H1 (cell line): ENCODE data around the gene NANOS3. TPM values are rescaled to one million over a fixed set of nuclear protein-coding genes. Genes with fewer than 3 reads are reported as not detected.
A peak's percentile ranks its signal among the peaks of the same experiment; 100 is the strongest.

ENCODE experiments used
- CTCF ChIA-PET: fragments of 300-600 bp; sonication (Branson Sonifier 250); formaldehyde crosslinking; loops from one replicate; lab custom pipeline; 2021; ENCODE audit not compliant: partially characterized antibody; lab: Charles Lee
- POLR2A ChIA-PET: fragments of 300-600 bp; sonication (Branson Sonifier 250); formaldehyde crosslinking; loops from one replicate; lab custom pipeline; 2021; ENCODE audit warnings: inconsistent platforms; ENCODE audit not compliant: partially characterized antibody; lab: Charles Lee
- DNase-seq, 2 experiments: peaks; one replicate each; pipeline versions ENCODE4 v3.0.0 to v3.0.0-alpha.2; 2010 to 2022; ENCODE audit warnings: low spot score in 2 of 2, low read depth in 1 of 2, mixed read lengths in 1 of 2
- FAIRE-seq: peaks from 2 replicates; lab custom pipeline; 2011; peaks lifted over from hg19 to GRCh38; lab: Jason Lieb, UNC
- H2AFZ ChIP-seq: 2 replicates; pipeline ENCODE4 v1.8.1; 2012; ENCODE audit warnings: low read length, inconsistent platforms
- H2AK5ac ChIP-seq: 2 replicates; pipeline ENCODE4 v1.6.1; 2013; ENCODE audit warnings: low read depth, low read length
- H2BK120ac ChIP-seq: replicated peaks from 2 replicates; pipeline ENCODE3; 2013; ENCODE audit warnings: low read depth, low read length, inconsistent platforms
- H2BK12ac ChIP-seq: 2 replicates; pipeline ENCODE4 v1.6.1; 2013; ENCODE audit warnings: low read depth, low read length
- H2BK15ac ChIP-seq: 2 replicates; pipeline ENCODE4 v1.6.1; 2013; ENCODE audit warnings: low read length
- H2BK20ac ChIP-seq: 2 replicates; pipeline ENCODE4 v1.6.1; 2013; ENCODE audit warnings: low read length
- H2BK5ac ChIP-seq: 2 replicates; pipeline ENCODE4 v1.6.1; 2013; ENCODE audit warnings: low read depth, low read length
- H3K14ac ChIP-seq: 2 replicates; pipeline ENCODE4 v1.6.1; 2013; ENCODE audit warnings: inconsistent platforms; ENCODE audit not compliant: insufficient read length
- H3K18ac ChIP-seq: 2 replicates; pipeline ENCODE4 v1.6.1; 2013; ENCODE audit warnings: low read length; ENCODE audit errors: extremely low read depth
- H3K23ac ChIP-seq: 2 replicates; pipeline ENCODE4 v1.6.1; 2013; ENCODE audit warnings: inconsistent platforms; ENCODE audit not compliant: insufficient read length
- H3K23me2 ChIP-seq: 2 replicates; pipeline ENCODE4 v1.6.1; 2013; ENCODE audit warnings: low read depth, low read length
- H3K27ac ChIP-seq: 2 replicates; pipeline ENCODE4 v1.6.1; 2011; ENCODE audit warnings: low read depth, low read length, inconsistent platforms
- H3K27me3 ChIP-seq, 4 experiments: replicated peaks in 1 of 4; 1 replicate in 1 of 4; 2 replicates in 3 of 4; pipeline versions ENCODE4 v1.6.1 to v1.8.1; 2011 to 2013; ENCODE audit warnings: low read length in 3 of 4, mild to moderate bottlenecking in 3 of 4, inconsistent platforms in 2 of 4, mixed read lengths in 2 of 4, moderate library complexity in 1 of 4; ENCODE audit not compliant: control insufficient read depth in 3 of 4, insufficient read depth in 3 of 4; ENCODE audit errors: extremely low read depth in 1 of 4
- H3K36me3 ChIP-seq, 4 experiments: 2 replicates each; pipeline versions ENCODE4 v1.6.1 to v1.8.1; 2011 to 2013; ENCODE audit warnings: mild to moderate bottlenecking in 4 of 4, low read length in 3 of 4, moderate library complexity in 2 of 4, control low read depth in 1 of 4, inconsistent platforms in 1 of 4; ENCODE audit not compliant: insufficient read depth in 4 of 4, control insufficient read depth in 2 of 4
- H3K4ac ChIP-seq: replicated peaks from 2 replicates; pipeline ENCODE3; 2013; ENCODE audit warnings: low read length, low read depth, mixed read lengths, inconsistent platforms; ENCODE audit not compliant: insufficient read length
- H3K4me1 ChIP-seq, 4 experiments: replicated peaks in 1 of 4; 1 replicate in 1 of 4; 2 replicates in 3 of 4; pipeline versions ENCODE4 v1.6.1 to v1.8.1; 2011 to 2013; ENCODE audit warnings: low read length in 3 of 4, inconsistent platforms in 2 of 4, mixed read lengths in 1 of 4; ENCODE audit not compliant: insufficient read depth in 4 of 4, control insufficient read depth in 3 of 4
- H3K4me2 ChIP-seq, 2 experiments: 2 replicates each; pipeline versions ENCODE4 v1.6.1 to v1.8.1; 2011 to 2013; ENCODE audit warnings: low read depth in 2 of 2, low read length in 2 of 2, control low read depth in 1 of 2, inconsistent platforms in 1 of 2, mild to moderate bottlenecking in 1 of 2; ENCODE audit not compliant: insufficient read depth in 1 of 2
- H3K4me3 ChIP-seq, 4 experiments: fragments of 200-600, 300-600 bp in 1 of 4; sonication (generic), shearing (Covaris generic), sonication (Bioruptor Twin) in 1 of 4; 2 replicates each; pipeline versions ENCODE4 v1.5.1 to v1.8.1; 2011 to 2016; ENCODE audit warnings: low read length in 4 of 4, low read depth in 3 of 4, control low read depth in 2 of 4, inconsistent platforms in 2 of 4, mild to moderate bottlenecking in 2 of 4, mixed read lengths in 1 of 4, moderate library complexity in 1 of 4; ENCODE audit not compliant: insufficient read depth in 2 of 4; ENCODE audit errors: extremely low read depth in 1 of 4
- H3K56ac ChIP-seq: replicated peaks from 2 replicates; pipeline ENCODE3; 2013; ENCODE audit warnings: low read depth, mild to moderate bottlenecking, mixed read lengths, low read length, inconsistent platforms; ENCODE audit not compliant: insufficient read length
- H3K79me1 ChIP-seq: 2 replicates; pipeline ENCODE4 v1.6.1; 2013; ENCODE audit warnings: low read depth, low read length, control low read depth
- H3K79me2 ChIP-seq, 2 experiments: 2 replicates each; pipeline versions ENCODE4 v1.6.1 to v1.8.1; 2012 to 2013; ENCODE audit warnings: low read length in 2 of 2, mild to moderate bottlenecking in 2 of 2, inconsistent platforms in 1 of 2; ENCODE audit not compliant: insufficient read depth in 2 of 2, control insufficient read depth in 1 of 2
- H3K9ac ChIP-seq, 4 experiments: replicated peaks in 1 of 4; 1 replicate in 1 of 4; 2 replicates in 3 of 4; pipeline versions ENCODE4 v1.6.1 to v1.8.1; 2011 to 2013; ENCODE audit warnings: low read depth in 3 of 4, low read length in 3 of 4, control low read depth in 2 of 4, mild to moderate bottlenecking in 2 of 4, moderate library complexity in 2 of 4, inconsistent platforms in 1 of 4; ENCODE audit errors: extremely low read depth in 1 of 4
- H3K9me3 ChIP-seq, 2 experiments: 2 replicates each; pipeline versions ENCODE4 v1.6.1 to v1.8.1; 2012 to 2013; ENCODE audit warnings: mild to moderate bottlenecking in 2 of 2, moderate library complexity in 2 of 2, control low read depth in 1 of 2, inconsistent platforms in 1 of 2, low read depth in 1 of 2, low read length in 1 of 2, mixed read lengths in 1 of 2; ENCODE audit not compliant: insufficient read depth in 2 of 2
- H4K20me1 ChIP-seq, 2 experiments: replicated peaks in 1 of 2; 2 replicates each; pipeline versions ENCODE3 to v1.8.1; 2011 to 2013; ENCODE audit warnings: inconsistent platforms in 2 of 2, low read length in 2 of 2, mild to moderate bottlenecking in 1 of 2; ENCODE audit not compliant: insufficient read depth in 2 of 2, control insufficient read depth in 1 of 2
- H4K5ac ChIP-seq: 2 replicates; pipeline ENCODE4 v1.6.1; 2013; ENCODE audit warnings: low read length, low read depth, mixed read lengths, inconsistent platforms; ENCODE audit not compliant: insufficient read length
- H4K8ac ChIP-seq: 2 replicates; pipeline ENCODE4 v1.8.0; 2013; ENCODE audit warnings: mild to moderate bottlenecking, moderate library complexity, low read length, inconsistent platforms; ENCODE audit not compliant: insufficient read depth; ENCODE audit errors: extremely low read depth
- H4K91ac ChIP-seq: replicated peaks from 2 replicates; pipeline ENCODE3; 2013; ENCODE audit warnings: low read length, mixed read lengths, inconsistent platforms; ENCODE audit not compliant: insufficient read length
- ATF3 ChIP-seq: IDR thresholded peaks from 2 replicates; pipeline ENCODE4 v1.6.1; 2011; ENCODE audit warnings: low read depth, mild to moderate bottlenecking, low read length; ENCODE audit not compliant: insufficient read depth
- KDM1A ChIP-seq: fragments of 200-600, 300-600 bp; sonication (generic); IDR thresholded peaks from 2 replicates; pipeline ENCODE4 v1.7.1; 2016; ENCODE audit warnings: mild to moderate bottlenecking, low read length, borderline replicate concordance
- KDM4A ChIP-seq: IDR thresholded peaks from one replicate; pipeline ENCODE4 v1.7.1; 2012; ENCODE audit warnings: low read depth, mild to moderate bottlenecking, moderate library complexity, low read length, inconsistent platforms; ENCODE audit not compliant: severe bottlenecking
- PHF8 ChIP-seq: fragments of 200-600 bp; sonication (generic); conservative IDR thresholded peaks from 2 replicates; pipeline ENCODE4 v1.7.1; 2012; ENCODE audit warnings: low read depth, mild to moderate bottlenecking, inconsistent platforms, low read length, moderate library complexity
- SAP30 ChIP-seq: fragments of 300-600 bp; sonication (generic); IDR thresholded peaks from 2 replicates; pipeline ENCODE4 v1.7.1; 2012; ENCODE audit warnings: low read length, moderate library complexity, mild to moderate bottlenecking, inconsistent platforms; ENCODE audit not compliant: insufficient read depth, insufficient replicate concordance
- SIRT6 ChIP-seq: IDR thresholded peaks from one replicate; pipeline ENCODE4 v1.7.1; 2012; ENCODE audit warnings: low read length, inconsistent platforms
- SIX5 ChIP-seq: IDR thresholded peaks from 2 replicates; pipeline ENCODE4 v1.6.1; 2011; ENCODE audit warnings: mild to moderate bottlenecking, low read depth, low read length
- SP1 ChIP-seq: IDR thresholded peaks from 2 replicates; pipeline ENCODE4 v1.6.1; 2011; ENCODE audit warnings: low read depth, low read length
- WGBS, 2 experiments: shearing (Covaris generic) in 1 of 2; methylation state at CpG; one replicate each; pipeline versions ENCODE4 v1.1.6 to v1.1.7; 2013 to 2015; ENCODE audit warnings: low lambda C conversion rate in 2 of 2, mixed read lengths in 2 of 2, inconsistent platforms in 1 of 2, low coverage in 1 of 2, missing lambda C conversion rate in 1 of 2; ENCODE audit not compliant: insufficient replicate concordance in 2 of 2, insufficient coverage in 1 of 2, insufficient read length in 1 of 2; ENCODE audit errors: extremely low coverage in 1 of 2, missing lambda C conversion rate in 1 of 2; 5-methylcytosine and 5-hydroxymethylcytosine counted together
- polyA plus RNA-seq, 7 experiments: library from polyadenylated mRNA; depleted of rRNA in 3 of 7; stranded (reverse) in 5 of 7; unstranded in 2 of 7; fragments of >200 nt in 5 of 7; fragments of 200-250 nt in 2 of 7; gene quantifications; 1 replicate in 5 of 7; 2 replicates in 1 of 7; 4 replicates in 1 of 7; pipeline versions ENCODE4 v1.2.1 to v1.2.3, GENCODE V29; 2011 to 2013; ENCODE audit warnings: missing spikeins in 2 of 7, mixed read lengths in 2 of 7
- total RNA-seq: library from RNA; stranded (reverse); fragmentation: NEBNext Ultra II Directional; extraction: Animal tissue kit (Norgen Biotek cat#: 25700); gene quantifications from 2 replicates; pipeline ENCODE4 v1.2.1, GENCODE V29; 2021
- TF ChIP-seq, protein P1 (sequence below): IDR thresholded peaks from 2 replicates; pipeline ENCODE4 v1.6.1; 2012; ENCODE audit warnings: low read length, inconsistent platforms

Gene NANOS3
- total and polyA plus RNA-seq, 2 of the 8 experiments (the other 6 are each of a cell fraction or from before 2014, with no cell fraction given): 0.62 TPM; not detected in 1

GRCh38 chr19:13920940-13921747, 44.2 kb downstream of the NANOS3 start:
- H3K9ac ChIP-seq: no peak overlapping the region
- no peak overlapping the region for H3K4ac ChIP-seq
- no peaks in the 10 kb centered on the region for H3K23me2 ChIP-seq
- no peak overlapping the region for H2AK5ac ChIP-seq
- H2BK12ac ChIP-seq: no peak overlapping the region
- H3K14ac ChIP-seq: no peak overlapping the region
- no peak overlapping the region for H2BK5ac ChIP-seq
- H2BK15ac ChIP-seq: no peak overlapping the region
- H3K18ac ChIP-seq: no peak overlapping the region
- peaks cover 9 to 10% of the 10 kb centered on the region in 2 experiments for H3K9me3 ChIP-seq
- H3K27ac ChIP-seq: peak overlapping the region; percentile 41; the same call in 1 of the 2 replicates
- no peak overlapping the region for H3K4me3 ChIP-seq
- no peaks in the 10 kb centered on the region for H3K79me1 ChIP-seq
- no peak overlapping the region for H3K23ac ChIP-seq
- no peak overlapping the region for H2AFZ ChIP-seq
- H2BK20ac ChIP-seq: no peak overlapping the region
- H3K27me3 ChIP-seq: no peaks in the 10 kb centered on the region
- peaks cover 0 to 3% of the 10 kb centered on the region in 2 experiments for H4K20me1 ChIP-seq
- H4K91ac ChIP-seq: no peak overlapping the region
- H4K5ac ChIP-seq: no peak overlapping the region
- H3K36me3 ChIP-seq: peaks cover 7 to 45% (median 35%) of the 10 kb centered on the region in 4 experiments
- no peak overlapping the region for H2BK120ac ChIP-seq
- ChIA-PET CTCF (interaction anchor here (0.7 to 1.3 kb wide), 10 partner anchors 10 to 151 kb away, joined by 3 to 4 read pairs (median 3); partner anchors contain the start of genes BRME1 and MISP3), POLR2A (interaction anchor here (0.7 to 2.4 kb wide), 10 partner anchors 9 to 87 kb away, joined by 3 to 21 read pairs (median 4); partner anchors contain the start of genes DCAF15 and PODNL1)
- FAIRE-seq (peak; percentile 89), DNase-seq (peak in 1 of 2 experiments; percentile 51)
- no peak overlapping the region for H4K8ac ChIP-seq
- H3K4me2 ChIP-seq: no peak overlapping the region
- WGBS, 2 experiments: 88% methylated on average over 2 of the region's 2 CpGs; no CpG with 5 or more reads in 1 of the 2 experiments
- no peaks in the 10 kb centered on the region for H3K4me1 ChIP-seq
- H3K56ac ChIP-seq: no peak overlapping the region
- H3K79me2 ChIP-seq: no peaks in the 10 kb centered on the region
- peak; percentile 64 for TF ChIP-seq SIX5
- TF ChIP-seq, protein P1, sequence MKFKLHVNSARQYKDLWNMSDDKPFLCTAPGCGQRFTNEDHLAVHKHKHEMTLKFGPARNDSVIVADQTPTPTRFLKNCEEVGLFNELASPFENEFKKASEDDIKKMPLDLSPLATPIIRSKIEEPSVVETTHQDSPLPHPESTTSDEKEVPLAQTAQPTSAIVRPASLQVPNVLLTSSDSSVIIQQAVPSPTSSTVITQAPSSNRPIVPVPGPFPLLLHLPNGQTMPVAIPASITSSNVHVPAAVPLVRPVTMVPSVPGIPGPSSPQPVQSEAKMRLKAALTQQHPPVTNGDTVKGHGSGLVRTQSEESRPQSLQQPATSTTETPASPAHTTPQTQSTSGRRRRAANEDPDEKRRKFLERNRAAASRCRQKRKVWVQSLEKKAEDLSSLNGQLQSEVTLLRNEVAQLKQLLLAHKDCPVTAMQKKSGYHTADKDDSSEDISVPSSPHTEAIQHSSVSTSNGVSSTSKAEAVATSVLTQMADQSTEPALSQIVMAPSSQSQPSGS: no peak
- TF ChIP-seq ATF3: peak; percentile 69
- TF ChIP-seq PHF8: no peak
- TF ChIP-seq KDM4A: no peak
- TF ChIP-seq KDM1A: peak; percentile 33; the same call in 1 of the 2 replicates
- TF ChIP-seq SAP30: no peak
- TF ChIP-seq SP1: peak; percentile 42; the same call in 1 of the 2 replicates
- no peak for TF ChIP-seq SIRT6
